Measurements from ENCODE around the gene B3GALNT2. TPM values are rescaled to one million over a fixed set of nuclear protein-coding genes. Genes with fewer than 3 reads are reported as not detected.

Gene B3GALNT2
- total RNA-seq, 1 donor from 2014 or later = 42.7 TPM

DNA sequence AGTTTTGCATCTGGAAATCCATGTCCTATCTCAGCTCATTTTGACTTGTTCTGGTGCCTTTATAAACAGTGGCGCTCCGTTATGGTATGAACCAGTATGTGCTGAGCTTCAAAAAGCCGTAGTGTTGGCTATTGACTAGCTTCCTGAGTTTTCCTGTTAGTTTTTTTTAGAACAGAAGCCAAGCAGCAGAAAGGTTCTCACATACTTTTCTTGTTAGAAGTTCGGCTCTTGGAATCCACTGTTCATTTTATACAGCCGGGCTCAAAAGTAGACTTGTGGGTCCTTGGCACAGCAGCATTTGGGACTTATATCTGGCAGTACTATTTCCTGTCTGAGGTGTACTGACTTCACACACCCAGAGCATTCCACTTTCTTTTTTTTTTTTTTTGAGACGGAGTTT is 73.3 kb downstream of the B3GALNT2 start:
- Mint-ChIP-seq H3K4me3 (no peak overlapping the region), H3K36me3 (peaks cover 14% of the 10 kb centered on the region), H3K9me3 (no peaks in the 10 kb centered on the region), H3K27ac (no peak overlapping the region), H3K4me1 (no peaks in the 10 kb centered on the region), H3K27me3 (ENCODE audit: insufficient read depth, low read depth) (no peaks in the 10 kb centered on the region)
- Histone ChIP-seq H3K27ac (no peak overlapping the region), H3K36me3 (no peaks in the 10 kb centered on the region), H3K4me2 (no peak overlapping the region), H3K79me2 (ENCODE audit: low read depth) (no peaks in the 10 kb centered on the region), H3K4me3 (no peak overlapping the region), H2AFZ (replicated peaks) (no peak overlapping the region), H3K9ac (no peak overlapping the region), H4K20me1 (ENCODE audit: low read depth) (peaks cover under 1% of the 10 kb centered on the region), H3F3A (ENCODE audit: low read depth) (no peaks in the 10 kb centered on the region), H3K4me1 (no peaks in the 10 kb centered on the region), H3K9me3 (ENCODE audit: low read depth) (no peaks in the 10 kb centered on the region), H3K27me3 (no peaks in the 10 kb centered on the region)
- no peak for DNase-seq (ENCODE audit: low spot score)
- TF ChIP-seq, protein P1, sequence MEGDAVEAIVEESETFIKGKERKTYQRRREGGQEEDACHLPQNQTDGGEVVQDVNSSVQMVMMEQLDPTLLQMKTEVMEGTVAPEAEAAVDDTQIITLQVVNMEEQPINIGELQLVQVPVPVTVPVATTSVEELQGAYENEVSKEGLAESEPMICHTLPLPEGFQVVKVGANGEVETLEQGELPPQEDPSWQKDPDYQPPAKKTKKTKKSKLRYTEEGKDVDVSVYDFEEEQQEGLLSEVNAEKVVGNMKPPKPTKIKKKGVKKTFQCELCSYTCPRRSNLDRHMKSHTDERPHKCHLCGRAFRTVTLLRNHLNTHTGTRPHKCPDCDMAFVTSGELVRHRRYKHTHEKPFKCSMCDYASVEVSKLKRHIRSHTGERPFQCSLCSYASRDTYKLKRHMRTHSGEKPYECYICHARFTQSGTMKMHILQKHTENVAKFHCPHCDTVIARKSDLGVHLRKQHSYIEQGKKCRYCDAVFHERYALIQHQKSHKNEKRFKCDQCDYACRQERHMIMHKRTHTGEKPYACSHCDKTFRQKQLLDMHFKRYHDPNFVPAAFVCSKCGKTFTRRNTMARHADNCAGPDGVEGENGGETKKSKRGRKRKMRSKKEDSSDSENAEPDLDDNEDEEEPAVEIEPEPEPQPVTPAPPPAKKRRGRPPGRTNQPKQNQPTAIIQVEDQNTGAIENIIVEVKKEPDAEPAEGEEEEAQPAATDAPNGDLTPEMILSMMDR (IDR thresholded peaks at IDR 0.05) = no peak
- TF ChIP-seq EZH2phosphoT487 (IDR thresholded peaks at IDR 0.05) = no peak
- no peak for TF ChIP-seq EZH2 (IDR thresholded peaks at IDR 0.05)

DNA sequence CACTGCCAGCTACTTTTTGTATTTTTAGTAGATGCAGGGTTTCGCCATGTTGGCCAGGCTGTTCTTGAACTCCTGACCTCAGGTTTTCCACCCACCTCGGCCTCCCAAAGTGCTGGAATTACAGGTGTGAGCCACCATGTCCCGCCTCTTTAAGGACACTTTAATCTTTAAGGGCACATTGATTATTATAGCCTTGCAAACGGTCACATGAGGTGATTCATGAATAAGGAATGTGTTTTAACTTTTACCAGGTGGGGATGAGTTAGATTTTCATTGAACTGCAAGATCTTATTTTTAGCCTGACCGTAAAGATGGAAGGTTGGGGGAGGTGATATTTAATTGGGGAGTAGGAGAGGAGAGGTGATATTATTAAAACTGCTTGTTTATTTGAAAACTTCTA is 75.1 kb downstream of the B3GALNT2 start:
- H3K9me3 ChIP-seq (ENCODE audit: low read depth) = no peaks in the 10 kb centered on the region
- H3K79me2 ChIP-seq (ENCODE audit: low read depth) = no peaks in the 10 kb centered on the region
- Mint-ChIP-seq H3K27ac (no peak overlapping the region), H3K4me3 (no peak overlapping the region), H3K9me3 (no peaks in the 10 kb centered on the region), H3K27me3 (ENCODE audit: insufficient read depth, low read depth) (no peaks in the 10 kb centered on the region), H3K4me1 (no peaks in the 10 kb centered on the region), H3K36me3 (peaks cover 7% of the 10 kb centered on the region)
- peaks cover 9% of the 10 kb centered on the region for H4K20me1 ChIP-seq (ENCODE audit: low read depth)
- no peaks in the 10 kb centered on the region for H3K27me3 ChIP-seq
- no peak overlapping the region for H3K4me3 ChIP-seq
- no peak for DNase-seq (ENCODE audit: low spot score)
- H3K9ac ChIP-seq = no peak overlapping the region
- no peak overlapping the region for H3K27ac ChIP-seq
- no peak for TF ChIP-seq EZH2phosphoT487 (IDR thresholded peaks at IDR 0.05)
- TF ChIP-seq, protein P1 (IDR thresholded peaks at IDR 0.05) = no peak
- no peak for TF ChIP-seq EZH2 (IDR thresholded peaks at IDR 0.05)
- no peak overlapping the region for H2AFZ ChIP-seq (replicated peaks)
- no peak overlapping the region for H3K4me2 ChIP-seq
- H3K36me3 ChIP-seq = no peaks in the 10 kb centered on the region
- no peaks in the 10 kb centered on the region for H3F3A ChIP-seq (ENCODE audit: low read depth)
- no peaks in the 10 kb centered on the region for H3K4me1 ChIP-seq

DNA sequence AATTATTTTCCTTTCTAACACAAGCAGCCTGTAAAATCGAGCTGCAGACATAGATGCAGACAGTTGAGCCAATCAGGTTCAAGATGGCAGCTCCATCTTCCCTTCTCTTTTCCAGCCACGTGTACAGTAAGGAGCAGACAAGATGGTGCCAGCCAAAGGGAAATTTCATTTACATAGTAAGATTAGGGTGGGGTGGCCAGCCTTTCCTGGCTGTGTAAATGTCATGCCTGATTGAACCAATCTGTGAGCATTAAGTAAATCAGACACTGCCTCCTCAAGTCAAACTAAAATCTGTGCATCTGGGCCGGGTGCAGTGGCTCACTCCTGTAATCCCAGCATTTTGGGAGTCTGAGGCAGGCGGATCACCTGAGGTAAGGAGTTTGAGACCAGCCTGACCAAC is 76.8 kb downstream of the B3GALNT2 start:
- no peak for DNase-seq (ENCODE audit: low spot score)
- Mint-ChIP-seq H3K9me3 (no peaks in the 10 kb centered on the region), H3K36me3 (peaks cover 4% of the 10 kb centered on the region), H3K27ac (no peak overlapping the region), H3K27me3 (ENCODE audit: insufficient read depth, low read depth) (peaks cover 3% of the 10 kb centered on the region), H3K4me3 (no peak overlapping the region), H3K4me1 (peaks cover 2% of the 10 kb centered on the region)
- Histone ChIP-seq H3K79me2 (ENCODE audit: low read depth) (no peaks in the 10 kb centered on the region), H3K27me3 (no peaks in the 10 kb centered on the region), H3K4me2 (no peak overlapping the region), H2AFZ (replicated peaks) (no peak overlapping the region), H3K9me3 (ENCODE audit: low read depth) (no peaks in the 10 kb centered on the region), H3K27ac (no peak overlapping the region), H3F3A (ENCODE audit: low read depth) (no peaks in the 10 kb centered on the region), H3K4me1 (no peaks in the 10 kb centered on the region), H4K20me1 (ENCODE audit: low read depth) (peaks cover 13% of the 10 kb centered on the region), H3K4me3 (no peak overlapping the region), H3K36me3 (no peaks in the 10 kb centered on the region), H3K9ac (no peak overlapping the region)
- no peak for TF ChIP-seq EZH2 (IDR thresholded peaks at IDR 0.05)
- TF ChIP-seq, protein P1 (IDR thresholded peaks at IDR 0.05) = no peak
- no peak for TF ChIP-seq EZH2phosphoT487 (IDR thresholded peaks at IDR 0.05)
